Spleen (tissue), 7 donors: ENCODE results near the gene MAGEB17.

Experiments used
- CTCF ChIP-seq, 11 experiments: fragments of 200-600 bp in 7 of 11; fragments of 450-650 bp in 4 of 11; sonication (generic) in 4 of 11; IDR thresholded peaks in 8 of 11; conservative IDR thresholded peaks in 3 of 11; 1 replicate in 7 of 11; 2 replicates in 4 of 11; pipeline versions ENCODE4 v1.4.0 to v1.8.0; 2016 to 2021; ENCODE audit warnings: antibody characterized with exemption in 11 of 11, inconsistent platforms in 4 of 11, mild to moderate bottlenecking in 1 of 11
- POLR2A ChIP-seq, 3 donors: fragments of 450-650 bp; IDR thresholded peaks; one replicate each; pipeline ENCODE4 v1.5.1; 2017; ENCODE audit warnings: antibody characterized with exemption in 3 of 3, mild to moderate bottlenecking in 1 of 3
- donor health status: DM: no; HTN: no; CAD: no; lungs with moderate emphysema.
- donor health status: DM: no; HTN: no; CAD: no.
- donor health status: DM: no; HTN: no; CAD: no.

- TF ChIP-seq POLR2A (IDR thresholded peaks at IDR 0.05) = no peak
- TF ChIP-seq CTCF (IDR thresholded peaks at IDR 0.05 in 8 of 11, conservative IDR thresholded peaks at IDR 0.05 in 3 of 11) = no peak
Measured at GRCh38 chrX:16196829-16197228, 29.5 kb downstream of the MAGEB17 start.
